NCI-H774 (cell line): ENCODE data around the gene MTHFSD.

Experiments used
- DNase-seq: peaks from one replicate; lab custom pipeline; 2025; lab: John Stamatoyannopoulos, UW

MTHFSD gene

GRCh38 chr16:86530251-86531190 is 24.5 kb downstream of the MTHFSD start:
- no peak for DNase-seq

DNA sequence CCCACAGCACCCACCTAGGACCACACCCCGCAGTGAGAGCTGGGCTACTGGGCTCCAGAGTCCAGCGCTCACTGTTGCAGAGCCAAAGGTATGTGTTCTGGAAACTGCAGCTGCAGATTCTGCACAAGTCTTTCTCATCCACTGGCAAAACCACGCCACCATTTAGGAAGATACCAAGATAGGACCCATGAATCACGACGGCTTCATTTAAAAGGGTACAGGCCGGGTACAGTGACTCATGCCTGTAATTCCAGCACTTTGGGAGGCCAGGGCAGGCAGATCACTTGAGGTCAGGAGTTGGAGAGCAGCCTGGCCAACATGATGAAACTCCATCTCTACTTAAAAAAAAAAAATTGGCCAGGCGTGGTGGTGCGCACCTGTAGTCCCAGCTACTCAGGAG is 25.9 kb downstream of the MTHFSD start:
- DNase-seq: no peak

DNA sequence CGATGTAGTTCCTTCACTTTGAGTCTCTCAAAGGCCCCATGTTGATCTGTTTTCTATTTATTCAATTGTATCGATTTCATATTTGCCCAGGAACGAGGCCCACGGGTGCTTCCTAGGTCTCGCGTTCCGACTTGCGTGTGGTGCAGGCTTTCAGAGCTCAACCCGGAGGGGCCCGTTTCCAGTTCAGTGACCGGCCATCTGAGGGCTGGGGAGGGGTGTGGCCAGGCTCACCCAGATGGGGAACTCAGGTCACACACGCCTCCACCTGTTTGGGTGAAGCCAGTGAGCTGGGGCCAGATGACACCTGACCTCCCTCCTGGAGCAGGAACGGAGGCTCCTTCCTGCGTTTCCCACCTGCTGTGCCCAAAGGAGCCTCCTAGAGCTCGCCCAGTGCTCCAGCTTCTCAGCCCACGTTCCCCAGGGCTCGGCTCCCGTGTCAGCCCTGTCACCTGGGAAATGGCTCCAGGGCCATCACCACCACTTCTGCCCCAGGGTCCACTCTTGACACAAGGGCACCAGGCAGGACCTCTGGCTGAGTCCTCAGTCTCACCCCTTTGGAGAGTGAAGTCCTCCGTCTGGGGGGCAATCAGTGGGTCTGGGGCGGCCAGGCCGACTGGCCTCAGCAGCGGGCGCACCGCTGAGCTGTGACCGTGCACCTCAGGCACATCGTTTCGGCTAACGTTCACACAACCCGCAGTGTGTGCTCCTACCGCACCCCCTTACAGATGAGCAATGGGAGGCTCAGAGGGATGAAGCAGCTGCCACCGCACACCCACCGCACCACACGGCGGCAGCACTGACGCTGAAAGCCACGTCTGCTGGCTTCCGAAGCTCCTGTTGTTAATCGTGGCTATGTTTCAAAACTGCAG is 26.7 kb downstream of the MTHFSD start:
- no peak for DNase-seq

DNA sequence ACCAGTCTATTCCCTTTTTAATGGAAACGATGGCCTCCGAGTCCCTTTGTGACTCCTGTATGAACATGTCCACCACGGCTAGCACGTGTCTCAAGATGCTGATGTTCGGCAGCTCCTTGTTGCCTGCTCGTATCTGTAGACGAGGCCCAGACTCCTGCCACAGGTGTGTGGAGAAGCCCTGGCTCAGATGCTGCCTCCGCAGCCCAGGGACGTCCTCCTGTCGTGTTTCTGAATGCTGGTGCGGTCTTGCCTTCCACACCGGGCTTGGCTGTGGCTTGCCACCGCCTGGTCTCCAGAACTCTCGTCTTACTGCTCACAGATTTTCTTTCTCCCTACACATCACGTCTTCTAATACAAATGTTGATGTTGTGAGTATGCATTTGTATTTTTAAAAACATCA is 27.7 kb downstream of the MTHFSD start:
- DNase-seq: no peak

- no peak for DNase-seq
Measured at GRCh38 chr16:86525696-86526095, 29.3 kb downstream of the MTHFSD start.

DNA sequence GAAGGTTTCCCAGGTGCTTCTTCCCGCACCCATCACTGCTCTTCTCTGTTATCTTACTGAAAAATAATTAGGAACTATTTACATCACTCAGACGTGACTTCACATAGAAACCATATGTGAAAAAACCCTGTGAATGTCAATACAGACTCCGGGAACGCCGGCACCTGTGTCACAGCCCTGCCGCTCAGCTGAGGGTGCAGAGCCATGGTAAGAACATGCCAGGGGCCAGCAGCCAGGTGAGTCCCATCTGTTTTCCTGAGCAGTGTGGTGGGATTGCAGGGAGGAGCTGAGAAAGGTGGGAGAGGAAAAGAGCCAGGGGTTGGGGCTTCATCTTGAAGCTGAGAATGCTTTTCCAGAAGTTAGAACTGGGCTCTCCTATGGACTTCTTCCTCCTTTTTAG is 31.0 kb downstream of the MTHFSD start:
- DNase-seq: no peak

GRCh38 chr16:86523166-86523740 is 31.8 kb downstream of the MTHFSD start:
- no peak for DNase-seq

- DNase-seq: no peak
Measured at GRCh38 chr16:86522634-86523033, 32.4 kb downstream of the MTHFSD start.

- DNase-seq: no peak
Measured at GRCh38 chr16:86521236-86522197, 33.5 kb downstream of the MTHFSD start.

DNA sequence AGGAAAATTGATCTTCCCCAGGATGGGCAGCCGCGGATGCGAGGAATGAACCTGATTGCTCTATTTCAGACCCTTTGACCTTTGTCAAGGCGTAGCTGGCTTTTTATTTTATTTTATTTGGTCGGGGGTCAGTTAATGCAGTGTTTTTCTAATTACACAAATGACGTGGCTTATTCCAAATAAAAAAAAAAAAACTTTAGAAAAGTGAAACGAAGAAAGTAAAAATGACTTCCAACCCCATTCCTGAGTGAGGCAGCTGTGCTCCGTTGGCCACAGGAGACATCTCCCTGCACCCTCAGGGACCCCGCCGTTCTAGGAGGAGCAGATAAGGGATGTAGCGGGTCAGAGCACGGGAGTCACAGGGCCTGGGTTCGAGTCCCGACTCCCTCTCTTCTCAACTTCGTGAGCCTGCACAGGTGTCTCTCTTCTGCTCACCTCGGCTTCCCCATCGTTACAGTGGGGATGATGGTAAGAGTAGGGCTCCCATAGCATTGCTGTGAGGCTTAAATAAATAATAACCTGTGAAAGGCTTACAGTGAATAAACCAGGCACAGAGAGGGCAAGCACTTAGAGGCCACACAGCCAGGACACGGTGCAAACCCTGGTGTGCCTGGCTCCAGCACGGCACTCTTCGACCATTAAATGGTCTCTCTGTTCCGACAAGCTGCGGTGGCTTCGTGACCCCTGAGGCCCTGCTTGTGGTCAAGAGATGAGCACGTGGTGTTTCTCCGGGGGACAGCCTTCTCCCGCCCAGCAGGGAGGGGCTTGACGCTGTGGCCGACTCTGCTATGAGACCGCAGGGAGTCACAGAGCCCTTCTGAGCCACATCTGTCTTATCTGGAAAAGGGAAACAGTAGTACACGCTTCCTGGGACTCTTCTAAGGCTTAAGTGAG is 34.5 kb downstream of the MTHFSD start:
- no peak for DNase-seq

GRCh38 chr16:86519649-86520316 is 35.3 kb downstream of the MTHFSD start:
- no peak for DNase-seq

DNA sequence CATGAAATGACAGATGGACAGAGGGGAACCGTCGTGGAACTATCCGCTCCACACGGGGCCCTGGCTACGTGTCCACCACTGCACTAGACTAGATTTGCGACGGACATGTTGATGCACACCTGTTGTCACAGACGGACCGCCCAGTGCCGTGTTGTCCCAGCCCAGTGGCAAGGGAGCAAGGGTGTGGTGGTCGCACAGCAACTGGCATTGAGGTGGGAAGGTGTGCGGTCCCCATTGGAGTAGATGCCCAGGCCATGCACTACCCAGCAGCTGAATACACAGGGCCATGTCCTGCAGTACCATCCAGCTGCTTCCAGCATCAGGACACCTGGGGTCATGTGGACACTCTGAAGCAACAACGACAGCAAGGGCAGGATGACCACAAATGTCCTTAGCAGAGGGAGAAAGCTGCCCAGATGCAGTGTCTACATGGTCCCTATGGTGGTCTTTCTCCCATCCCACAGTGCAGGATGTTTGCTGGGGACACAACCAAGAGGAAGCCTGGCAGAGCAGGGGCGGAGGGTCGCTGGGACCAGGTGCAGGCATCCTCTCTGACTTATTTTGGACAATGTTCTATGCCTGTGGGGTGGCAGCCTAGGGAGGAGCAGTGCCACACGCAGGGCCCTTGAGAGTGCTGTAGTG is 35.9 kb downstream of the MTHFSD start:
- no peak for DNase-seq

DNA sequence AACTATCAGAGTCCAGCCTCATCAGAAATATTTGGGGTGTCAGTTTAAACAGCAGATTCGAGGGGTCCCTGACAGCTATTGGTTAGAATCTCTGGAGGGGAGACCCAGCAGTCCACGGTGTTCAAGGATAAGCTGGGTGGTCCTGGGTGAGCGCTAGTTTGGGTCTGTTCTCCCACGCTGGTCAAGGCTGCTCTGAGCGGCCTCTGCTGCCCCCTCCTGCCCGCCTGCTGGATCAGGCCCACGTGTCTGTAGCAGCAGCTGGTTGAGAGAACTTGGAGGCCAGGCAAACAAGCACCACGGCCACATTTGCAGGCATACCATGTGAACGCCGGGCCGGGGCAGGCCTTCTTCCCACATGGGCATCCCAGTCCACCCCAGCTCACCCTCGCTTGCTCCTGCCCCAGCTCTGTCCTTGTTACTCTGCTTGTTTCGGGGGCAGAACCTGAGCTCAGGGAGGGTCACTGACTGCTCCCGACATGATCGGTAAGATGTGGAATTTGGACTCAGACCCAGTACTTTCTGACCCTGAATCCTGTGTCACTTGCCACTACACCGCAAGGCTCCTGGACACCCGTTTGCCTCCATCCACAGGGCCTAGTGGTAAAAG is 37.3 kb downstream of the MTHFSD start:
- no peak for DNase-seq

DNA sequence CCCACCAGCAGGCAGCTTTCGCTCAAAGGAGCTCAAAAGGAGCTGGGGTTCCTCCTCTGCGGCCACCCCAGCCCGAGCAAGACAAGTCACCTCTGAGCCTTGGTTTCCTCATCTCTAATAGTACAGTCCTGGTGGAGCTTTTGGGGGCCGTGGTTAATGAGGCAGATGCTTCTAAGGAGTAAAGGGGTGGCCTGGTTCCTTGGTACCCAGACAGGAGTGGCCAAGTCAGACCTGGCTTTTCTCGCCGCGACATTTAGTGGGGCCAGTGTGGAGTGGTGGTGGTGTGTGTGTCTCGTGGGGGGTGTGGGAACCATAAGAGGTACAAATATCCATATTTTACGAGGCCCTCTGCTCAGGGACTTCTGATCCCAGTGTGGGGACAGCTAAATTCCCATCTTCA is 38.0 kb downstream of the MTHFSD start:
- no peak for DNase-seq

GRCh38 chr16:86516623-86517003 is 38.4 kb downstream of the MTHFSD start:
- DNase-seq: no peak

DNA sequence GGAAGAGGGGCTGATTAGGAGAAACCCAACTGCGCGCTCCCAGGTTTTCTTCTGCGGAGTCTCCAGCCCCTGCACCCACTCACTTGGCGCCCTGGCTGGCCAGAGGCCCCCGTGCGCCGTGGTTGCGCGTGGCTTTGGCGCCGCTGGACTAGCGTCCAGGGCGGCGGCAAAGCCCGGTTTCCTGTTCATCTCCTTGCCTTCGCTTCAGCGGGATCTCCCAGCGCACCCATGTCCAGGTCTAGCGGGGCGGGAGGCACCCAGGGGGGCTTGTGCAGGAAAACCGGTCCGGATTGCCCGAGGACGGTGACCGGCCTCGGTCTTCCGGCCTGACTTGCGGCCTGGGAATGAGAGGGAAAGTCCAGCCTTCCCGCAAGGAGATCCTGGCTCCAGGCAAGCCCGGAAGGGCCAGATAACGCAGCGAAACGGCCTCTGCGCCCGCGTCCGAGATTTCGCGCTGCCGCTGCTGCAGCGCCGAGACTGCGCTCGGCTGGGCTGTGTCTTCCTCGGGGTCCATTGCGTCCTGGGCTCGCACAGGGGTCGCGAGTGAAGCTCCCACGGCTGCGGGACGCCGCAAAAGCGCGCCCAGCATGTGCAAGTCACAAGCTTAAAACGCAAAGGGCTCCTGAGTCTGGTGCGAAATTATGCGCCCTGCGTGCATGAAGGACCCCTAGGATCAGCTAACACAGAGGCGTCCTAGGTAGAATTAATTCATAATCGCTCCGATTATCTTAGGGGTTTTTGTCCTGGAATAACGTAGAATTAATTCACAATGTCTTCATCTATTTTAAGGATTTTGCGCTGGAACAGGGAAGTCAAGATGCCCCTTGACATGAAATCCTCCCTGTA is 39.0 kb downstream of the MTHFSD start:
- DNase-seq: no peak

DNA sequence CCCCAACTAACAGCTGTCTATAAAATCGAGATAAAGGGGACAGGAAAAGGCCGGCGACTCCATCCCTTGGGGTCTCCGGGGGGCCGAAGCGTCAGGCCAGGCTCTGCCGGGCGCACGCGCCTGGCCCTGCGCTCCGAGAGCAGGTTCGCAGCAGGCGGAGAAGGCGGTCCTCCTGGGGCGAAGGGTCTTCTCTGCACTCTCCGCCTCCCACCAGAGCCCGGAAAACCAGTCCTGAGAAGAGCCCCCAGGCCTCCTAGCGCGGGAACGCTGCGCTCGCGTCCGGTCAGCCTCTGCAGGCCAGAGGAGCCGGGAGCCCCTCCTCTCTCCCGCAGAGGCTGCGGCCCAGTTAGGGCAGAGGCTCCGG is 39.6 kb downstream of the MTHFSD start:
- no peak for DNase-seq
